Adrenal gland (tissue), 12 donors: ENCODE data around the gene DNTT. TPM values are rescaled to one million over a fixed set of nuclear protein-coding genes. Genes with fewer than 3 reads are reported as not detected.

Experiments
- DNase-seq, 7 donors: peaks; one replicate each; pipeline ENCODE4 v3.0.0-alpha.2; 2019 to 2020
- H3K27ac ChIP-seq, 5 donors: fragments of 200-600 bp; sonication (generic) in 4 of 5; 1 replicate in 3 of 5; 2 replicates in 2 of 5; pipeline versions ENCODE4 v1.5.1 to v1.8.0; 2016 to 2020; ENCODE audit warnings: mild to moderate bottlenecking in 1 of 5
- H3K27me3 ChIP-seq: fragments of 200-600 bp; 2 replicates; pipeline ENCODE4 v1.8.0; 2021
- H3K36me3 ChIP-seq, 2 donors: fragments of 200-600 bp; replicated peaks in 1 of 2; 1 replicate in 1 of 2; 2 replicates in 1 of 2; pipeline versions ENCODE4 v1.5.1 to v1.8.0; 2018 to 2022
- H3K4me1 ChIP-seq, 2 donors: fragments of 200-600 bp; replicated peaks in 1 of 2; 1 replicate in 1 of 2; 2 replicates in 1 of 2; pipeline versions ENCODE4 v1.5.1 to v1.8.0; 2018 to 2021
- H3K4me3 ChIP-seq, 4 donors: fragments of 200-600 bp; sonication (generic) in 3 of 4; one replicate each; pipeline ENCODE4 v1.5.1; 2016 to 2018
- H3K9me3 ChIP-seq, 3 donors: fragments of 200-600 bp; sonication (generic) in 1 of 3; replicated peaks in 1 of 3; 1 replicate in 2 of 3; 2 replicates in 1 of 3; pipeline versions ENCODE4 v1.5.1 to v1.8.0; 2016 to 2021
- CTCF ChIP-seq, 6 experiments: fragments of 450-650 bp in 4 of 6; fragments of 200-600 bp in 2 of 6; sonication (generic) in 1 of 6; IDR thresholded peaks; 1 replicate in 5 of 6; 2 replicates in 1 of 6; pipeline versions ENCODE4 v1.5.1 to v1.8.0; 2016 to 2021; ENCODE audit warnings: antibody characterized with exemption in 6 of 6, mild to moderate bottlenecking in 2 of 6, moderate library complexity in 1 of 6
- POLR2A ChIP-seq, 2 donors: fragments of 450-650 bp; IDR thresholded peaks; one replicate each; pipeline ENCODE4 v1.6.1; 2017; ENCODE audit warnings: antibody characterized with exemption in 2 of 2, mild to moderate bottlenecking in 2 of 2, moderate library complexity in 1 of 2
- WGBS, 4 donors: extraction: QIAGEN DNeasy Blood & Tissue Kit in 2 of 4; methylation state at CpG; one replicate each; pipeline versions ENCODE4 v1.1.5 to v1.1.7; 2013 to 2017; 5-methylcytosine and 5-hydroxymethylcytosine counted together
- intact Hi-C, 2 donors: fragments of 100-400 bp; cut with DNase I; formaldehyde crosslinking; loops; one replicate each; pipeline versions ENCODE4 v1.14.1 to v1.15.0; 2022 to 2023
- polyA plus RNA-seq, 3 donors: library from polyadenylated mRNA; stranded (reverse); fragments of 200-250 nt in 2 of 3; fragments of 350-450 nt in 1 of 3; fragmentation: Illumina TruSeq in 1 of 3; extraction: RNeasy Lipid Tissue Mini Kit (QIAGEN cat#74804) in 1 of 3; gene quantifications; one replicate each; pipeline ENCODE4 v1.2.3, GENCODE V29; 2013 to 2014
- total RNA-seq, 9 donors: library from RNA; depleted of rRNA in 4 of 9; stranded (reverse); fragments of >200 nt in 4 of 9; fragments of 120-200 nt in 1 of 9; fragmentation: NEBNext Ultra II Directional in 1 of 9; extraction: Animal tissue kit (Norgen Biotek cat#: 25700) in 1 of 9; gene quantifications; one replicate each; pipeline versions ENCODE4 v1.1.0 to v1.2.4, GENCODE V29; 2013 to 2023
- donor health status: healthy with polysubstance abuse.
- donor health status: Bipolar disorder and iron deficiency.
- donor health status: DM: yes; HTN: yes; CAD: no.
- donor health status: DM: no; HTN: no; CAD: no.
- donor health status: DM: no; HTN: no; CAD: no.
- donor health status: DM: yes; HTN: yes; CAD: no.

Gene DNTT
- total and polyA plus RNA-seq, 12 donors = not detected

- Histone ChIP-seq H3K4me3 (no peak overlapping the region), H3K4me1 (peaks cover 0 to 18% of the 10 kb centered on the region in 2 donors), H3K9me3 (no peaks in the 10 kb centered on the region), H3K27me3 (no peaks in the 10 kb centered on the region), H3K36me3 (no peaks in the 10 kb centered on the region), H3K27ac (peak overlapping the region in 1 of 5 donors; percentile 53)
- DNase-seq = no peak
- TF ChIP-seq CTCF (IDR thresholded peaks at IDR 0.05) = no peak
- intact Hi-C loops = no loop called here
- 82 to 85% (median 84%) methylated on average over 6 of the region's 6 CpGs for WGBS, 4 donors
Observed at GRCh38 chr10:96259150-96259549, 45.1 kb upstream of the DNTT start.

GRCh38 chr10:96260014-96260413 lies 44.2 kb upstream of the DNTT start:
- peaks cover 0 to 18% of the 10 kb centered on the region in 2 donors for H3K4me1 ChIP-seq
- no peak for TF ChIP-seq CTCF (IDR thresholded peaks at IDR 0.05)
- no peak for TF ChIP-seq POLR2A (IDR thresholded peaks at IDR 0.05)
- DNase-seq = no peak
- H3K36me3 ChIP-seq = no peaks in the 10 kb centered on the region
- WGBS, 4 donors = 76 to 77% (median 77%) methylated on average over 3 of the region's 3 CpGs
- intact Hi-C loops = no loop called here
- H3K27me3 ChIP-seq = no peaks in the 10 kb centered on the region
- H3K27ac ChIP-seq = peak overlapping the region in 1 of 5 donors; percentile 27
- no peak overlapping the region for H3K4me3 ChIP-seq
- no peaks in the 10 kb centered on the region for H3K9me3 ChIP-seq

- Histone ChIP-seq H3K36me3 (no peaks in the 10 kb centered on the region), H3K4me3 (no peak overlapping the region), H3K9me3 (no peaks in the 10 kb centered on the region), H3K27me3 (no peaks in the 10 kb centered on the region), H3K27ac (no peak overlapping the region), H3K4me1 (peaks cover 0 to 15% of the 10 kb centered on the region in 2 donors)
- intact Hi-C loops = no loop called here
- no peak for DNase-seq
- no peak for TF ChIP-seq CTCF (IDR thresholded peaks at IDR 0.05)
- WGBS, 4 donors = 81 to 86% (median 81%) methylated on average over 2 of the region's 2 CpGs
Observed at GRCh38 chr10:96261132-96261531, 43.1 kb upstream of the DNTT start.

GRCh38 chr10:96261930-96262329 lies 42.3 kb upstream of the DNTT start:
- Histone ChIP-seq H3K27ac (no peak overlapping the region), H3K36me3 (no peaks in the 10 kb centered on the region), H3K27me3 (no peaks in the 10 kb centered on the region), H3K9me3 (no peaks in the 10 kb centered on the region), H3K4me3 (no peak overlapping the region), H3K4me1 (peaks cover 0 to 15% of the 10 kb centered on the region in 2 donors)
- DNase-seq = no peak
- 72 to 81% (median 76%) methylated on average over 3 of the region's 3 CpGs for WGBS, 4 donors
- TF ChIP-seq POLR2A (IDR thresholded peaks at IDR 0.05) = no peak
- no peak for TF ChIP-seq CTCF (IDR thresholded peaks at IDR 0.05)
- intact Hi-C loops = no loop called here
